Dermis microvascular lymphatic vessel endothelial cell (primary cell): ENCODE results near the gene C1orf185. TPM values are rescaled to one million over a fixed set of nuclear protein-coding genes. Genes with fewer than 3 reads are reported as not detected.

ENCODE experiments used
- total RNA-seq: library from RNA; depleted of rRNA; stranded (reverse); fragments of >200 nt; gene quantifications from 2 replicates; pipeline ENCODE4 v1.2.1, GENCODE V29; 2014

Gene C1orf185
- total RNA-seq, 1 donor from 2014 or later, result not detected

Other genes with a start within 250 kb of the C1orf185 start
- 23.7 and 25.0 TPM in 2 replicates for gene FAF1, start 142.0 kb upstream of the C1orf185 start, total RNA-seq
- gene CDKN2C, start 132.0 kb upstream of the C1orf185 start, total RNA-seq, result 12.0 and 17.6 TPM in 2 replicates
- gene RNF11, start 134.0 kb downstream of the C1orf185 start, total RNA-seq, result 71.2 and 120 TPM in 2 replicates
- gene TTC39A, start 228.3 kb downstream of the C1orf185 start, total RNA-seq, result 3.5 and 6.3 TPM in 2 replicates